K562 (cell line): ENCODE data around the gene FASTK. TPM values are rescaled to one million over a fixed set of nuclear protein-coding genes. Genes with fewer than 3 reads are reported as not detected.

Source experiments
- ADNP ChIP-seq: fragments of 200-800 bp; sonication (Bioruptor generic); IDR thresholded peaks from 2 replicates; pipeline ENCODE4 v1.6.1; 2016; ENCODE audit warnings: missing genetic modification characterization, missing compliant biosample characterization
- BCOR ChIP-seq: fragments of 450-650 bp; IDR thresholded peaks from 2 replicates; pipeline ENCODE4 v1.6.1; 2016
- CBFA2T2 ChIP-seq: fragments of 450-650 bp; conservative IDR thresholded peaks from 2 replicates; pipeline ENCODE4 v1.6.1; 2017; ENCODE audit warnings: mild to moderate bottlenecking
- CCAR2 ChIP-seq: fragments of 200-400 bp; formaldehyde crosslinking; IDR thresholded peaks from 2 replicates; pipeline ENCODE4 v1.6.1; 2017; ENCODE audit warnings: mild to moderate bottlenecking, low read depth, low read length
- COPS2 ChIP-seq: fragments of 450-650 bp; conservative IDR thresholded peaks from 2 replicates; pipeline ENCODE4 v1.6.1; 2016; ENCODE audit warnings: mild to moderate bottlenecking, moderate library complexity
- FOXJ3 ChIP-seq: sonication (generic); formaldehyde crosslinking; IDR thresholded peaks from 2 replicates; pipeline ENCODE4 v1.4.0; 2020; ENCODE audit warnings: mild to moderate bottlenecking, missing genetic modification reagents
- HMG20A ChIP-seq: fragments of 450-650 bp; formaldehyde crosslinking; conservative IDR thresholded peaks from 2 replicates; pipeline ENCODE4 v1.4.0; 2020; ENCODE audit warnings: mild to moderate bottlenecking, mixed read lengths
- HNRNPLL ChIP-seq: fragments of 200-400 bp; formaldehyde crosslinking; IDR thresholded peaks from 2 replicates; pipeline ENCODE4 v1.6.1; 2017; ENCODE audit warnings: low read length, low read depth, mild to moderate bottlenecking; ENCODE audit not compliant: poor library complexity, severe bottlenecking
- ID3 ChIP-seq, 2 experiments: fragments of 250-450 bp in 1 of 2; fragments of 450-650 bp in 1 of 2; sonication (Bioruptor Pico) in 1 of 2; IDR thresholded peaks; 2 replicates each; pipeline versions ENCODE4 v1.6.1 to v1.8.0; 2016 to 2021; ENCODE audit warnings: mild to moderate bottlenecking in 2 of 2, moderate library complexity in 2 of 2, missing compliant biosample characterization in 1 of 2, missing genetic modification characterization in 1 of 2
- MAFG ChIP-seq: fragments of 450-650 bp; conservative IDR thresholded peaks from 2 replicates; pipeline ENCODE4 v1.6.1; 2016; ENCODE audit warnings: missing genetic modification characterization, missing compliant biosample characterization
- MAZ ChIP-seq, 2 experiments: fragments of 450-650 bp in 1 of 2; sonication (generic) in 1 of 2; formaldehyde crosslinking; IDR thresholded peaks in 1 of 2; conservative IDR thresholded peaks in 1 of 2; 2 replicates each; pipeline versions ENCODE4 v1.4.0 to v1.5.0; 2020; ENCODE audit warnings: mild to moderate bottlenecking in 1 of 2, missing genetic modification reagents in 1 of 2
- MCM3 ChIP-seq: fragments of 450-650 bp; IDR thresholded peaks from 2 replicates; pipeline ENCODE4 v1.6.1; 2016
- MCM7 ChIP-seq, 2 experiments: fragments of 450-650 bp; IDR thresholded peaks; 2 replicates each; pipeline ENCODE4 v1.6.1; 2016 to 2018
- MEF2D ChIP-seq: conservative IDR thresholded peaks from 2 replicates; pipeline ENCODE4 v1.6.1; 2016; ENCODE audit warnings: low read depth, missing genetic modification characterization, missing compliant biosample characterization
- NFATC3 ChIP-seq: fragments of 450-650 bp; IDR thresholded peaks from 2 replicates; pipeline ENCODE4 v1.6.1; 2017; ENCODE audit warnings: mild to moderate bottlenecking
- NFRKB ChIP-seq: fragments of 450-650 bp; IDR thresholded peaks from 2 replicates; pipeline ENCODE4 v1.6.1; 2016; ENCODE audit warnings: low read depth
- NR3C1 ChIP-seq: sonication (generic); formaldehyde crosslinking; IDR thresholded peaks from 2 replicates; pipeline ENCODE4 v1.8.1; 2022; ENCODE audit warnings: missing genetic modification reagents
- RBM15 ChIP-seq: fragments of 200-400 bp; formaldehyde crosslinking; IDR thresholded peaks from 2 replicates; pipeline ENCODE4 v1.6.1; 2018; ENCODE audit warnings: mild to moderate bottlenecking, low read length, moderate library complexity; ENCODE audit not compliant: insufficient read depth
- RBM22 ChIP-seq: fragments of 200-400 bp; formaldehyde crosslinking; IDR thresholded peaks from 2 replicates; pipeline ENCODE4 v1.6.1; 2018; ENCODE audit warnings: low read length, low read depth; ENCODE audit not compliant: poor library complexity, severe bottlenecking
- RNF219 ChIP-seq: fragments of 250-450 bp; sonication (Bioruptor Pico); IDR thresholded peaks from 2 replicates; pipeline ENCODE4 v1.5.0; 2022; ENCODE audit warnings: mild to moderate bottlenecking
- THAP12 ChIP-seq: fragments of 250-450 bp; sonication (Bioruptor Pico); IDR thresholded peaks from 2 replicates; pipeline ENCODE4 v1.9.0; 2021; ENCODE audit warnings: mild to moderate bottlenecking, inconsistent platforms
- THRA ChIP-seq: fragments of 450-650 bp; IDR thresholded peaks from 2 replicates; pipeline ENCODE4 v1.6.1; 2017; ENCODE audit warnings: mild to moderate bottlenecking, moderate library complexity
- ZNF140 ChIP-seq: fragments of 250-450 bp; sonication (Bioruptor Pico); IDR thresholded peaks from 2 replicates; pipeline ENCODE4 v1.8.0; 2021; ENCODE audit warnings: moderate library complexity, mild to moderate bottlenecking, inconsistent platforms
- ZNF780A ChIP-seq: fragments of 250-450 bp; sonication (Bioruptor Pico); IDR thresholded peaks from 2 replicates; pipeline ENCODE4 v1.5.0; 2021; ENCODE audit warnings: mild to moderate bottlenecking
- polyA plus RNA-seq, 8 experiments: library from polyadenylated mRNA; depleted of rRNA in 4 of 8; stranded (reverse) in 5 of 8; unstranded in 3 of 8; fragments of >200 nt; fragmentation: Nextera tagmentation in 2 of 8; fragmentation: Illumina TruSeq in 1 of 8; extraction: Ambion mirVana in 2 of 8; extraction: Trizol in 1 of 8; gene quantifications; 2 replicates each; pipeline versions ENCODE4 v1.2.1 to v1.2.3, GENCODE V29; 2011 to 2014; ENCODE audit warnings: inconsistent platforms in 1 of 8, missing spikeins in 1 of 8
- total RNA-seq, 7 experiments: library from RNA; depleted of rRNA in 6 of 7; stranded (reverse); fragments of >200 nt in 6 of 7; fragmentation: Illumina TruSeq in 2 of 7; extraction: Trizol in 2 of 7; gene quantifications; 2 replicates each; pipeline versions ENCODE4 v1.2.1 to v1.2.3, GENCODE V29; 2011 to 2021; ENCODE audit warnings: low replicate concordance in 1 of 7

The FASTK gene
- total and polyA plus RNA-seq, 9 of the 15 experiments (the other 6 are each of a cell fraction or from before 2014, with no cell fraction given): 0.51 to 150 (median 48.2) TPM

- TF ChIP-seq RNF219 (CRISPR knock-in tag) (no peak), HMG20A (CRISPR knock-in tag) (no peak), COPS2 (no peak), CCAR2 (no peak), MCM3 (no peak), NFRKB (no peak), BCOR (peak; percentile 42; the same call in 1 of the 2 replicates), MCM7 (IDR thresholded peaks at IDR 0.05) (no peak), FOXJ3 (CRISPR knock-in tag) (no peak), RBM15 (no peak), MAZ (CRISPR knock-in tag; conservative IDR thresholded peaks at IDR 0.05 in 1 of 2, IDR thresholded peaks at IDR 0.05 in 1 of 2) (peak; percentile 99), ZNF140 (CRISPR knock-in tag) (no peak), THAP12 (CRISPR knock-in tag) (no peak), ID3 (CRISPR knock-in tag; IDR thresholded peaks at IDR 0.05) (no peak), ID3 (tag; IDR thresholded peaks at IDR 0.05) (no peak), THRA (no peak), ZNF780A (CRISPR knock-in tag) (no peak), CBFA2T2 (no peak), NR3C1 (no peak), RBM22 (no peak), ADNP (tag) (no peak), MAFG (tag) (no peak), HNRNPLL (no peak), NFATC3 (no peak), MEF2D (tag) (no peak)
Observed at GRCh38 chr7:151059367-151060112, 21.1 kb downstream of the FASTK start, which contains the start of gene SLC4A2 (continued).
